ENCODE measurements around the gene RAPGEF5.

Gene RAPGEF5

GRCh38 chr7:22234227-22234626 is 122.7 kb downstream of the RAPGEF5 start:
- DNase-seq (ENCODE audit: insufficient read length, low spot score): no peak
- FAIRE-seq: no peak

- FAIRE-seq: no peak
Observed at GRCh38 chr7:22231806-22232205, 125.1 kb downstream of the RAPGEF5 start.

GRCh38 chr7:22231141-22231540 is 125.8 kb downstream of the RAPGEF5 start:
- DNase-seq (ENCODE audit: insufficient read length, low spot score) (no peak), FAIRE-seq (no peak)

More at GRCh38 chr7:22231806-22232205, 125.1 kb downstream of the RAPGEF5 start:
- no peak for DNase-seq (ENCODE audit: insufficient read length, low spot score)

GRCh38 chr7:22230238-22230637 is 126.7 kb downstream of the RAPGEF5 start:
- DNase-seq (ENCODE audit: insufficient read length, low spot score) (no peak), FAIRE-seq (no peak)

- DNase-seq (ENCODE audit: insufficient read length, low spot score) (no peak), FAIRE-seq (no peak)
Observed at GRCh38 chr7:22229148-22229547, 127.8 kb downstream of the RAPGEF5 start.

GRCh38 chr7:22223807-22224206 is 133.1 kb downstream of the RAPGEF5 start:
- no peak for DNase-seq (ENCODE audit: insufficient read length, low spot score)
- FAIRE-seq: no peak

- DNase-seq (ENCODE audit: insufficient read length, low spot score): no peak
- FAIRE-seq: no peak
Observed at GRCh38 chr7:22220941-22221340, 136.0 kb downstream of the RAPGEF5 start.

- DNase-seq (ENCODE audit: insufficient read length, low spot score) (no peak), FAIRE-seq (no peak)
Observed at GRCh38 chr7:22219739-22220493, 137.0 kb downstream of the RAPGEF5 start.

GRCh38 chr7:22219036-22219435 is 137.9 kb downstream of the RAPGEF5 start:
- DNase-seq (ENCODE audit: insufficient read length, low spot score) (no peak), FAIRE-seq (no peak)

GRCh38 chr7:22216832-22217475 is 140.0 kb downstream of the RAPGEF5 start:
- DNase-seq (ENCODE audit: insufficient read length, low spot score): no peak
- no peak for FAIRE-seq

GRCh38 chr7:22216309-22216708 is 140.6 kb downstream of the RAPGEF5 start:
- DNase-seq (ENCODE audit: insufficient read length, low spot score) (no peak), FAIRE-seq (no peak)

GRCh38 chr7:22214000-22214399 is 143.0 kb downstream of the RAPGEF5 start:
- DNase-seq (ENCODE audit: insufficient read length, low spot score): no peak
- no peak for FAIRE-seq

GRCh38 chr7:22213081-22213480 is 143.9 kb downstream of the RAPGEF5 start:
- no peak for FAIRE-seq

GRCh38 chr7:22210967-22211366 is 146.0 kb downstream of the RAPGEF5 start:
- no peak for FAIRE-seq
- DNase-seq (ENCODE audit: insufficient read length, low spot score): no peak

More at GRCh38 chr7:22213081-22213480, 143.9 kb downstream of the RAPGEF5 start:
- no peak for DNase-seq (ENCODE audit: insufficient read length, low spot score)

GRCh38 chr7:22210355-22210754 is 146.6 kb downstream of the RAPGEF5 start:
- DNase-seq (ENCODE audit: insufficient read length, low spot score) (no peak), FAIRE-seq (no peak)

- no peak for FAIRE-seq
- DNase-seq (ENCODE audit: insufficient read length, low spot score): no peak
Observed at GRCh38 chr7:22208799-22209198, 148.2 kb downstream of the RAPGEF5 start.

GRCh38 chr7:22207724-22208225 is 149.2 kb downstream of the RAPGEF5 start:
- no peak for FAIRE-seq
- DNase-seq (ENCODE audit: insufficient read length, low spot score): no peak

GRCh38 chr7:22205631-22206030 is 151.3 kb downstream of the RAPGEF5 start:
- FAIRE-seq: no peak
- DNase-seq (ENCODE audit: insufficient read length, low spot score): no peak

GRCh38 chr7:22204312-22204711 is 152.6 kb downstream of the RAPGEF5 start:
- FAIRE-seq: no peak
- no peak for DNase-seq (ENCODE audit: insufficient read length, low spot score)

- DNase-seq (ENCODE audit: insufficient read length, low spot score): no peak
- FAIRE-seq: no peak
Observed at GRCh38 chr7:22202141-22202540, 154.8 kb downstream of the RAPGEF5 start.

GRCh38 chr7:22201186-22201880 is 155.6 kb downstream of the RAPGEF5 start:
- no peak for DNase-seq (ENCODE audit: insufficient read length, low spot score)
- no peak for FAIRE-seq
